Ovary (tissue), 3 donors: ENCODE data around the gene KRT8.

Experiments
- CTCF ChIP-seq, 3 donors: fragments of 450-650 bp in 2 of 3; fragments of 200-600 bp in 1 of 3; IDR thresholded peaks; one replicate each; pipeline versions ENCODE4 v1.5.1 to v1.8.0; 2016 to 2022; ENCODE audit warnings: antibody characterized with exemption in 3 of 3, mild to moderate bottlenecking in 1 of 3
- EP300 ChIP-seq: sonication (generic); formaldehyde crosslinking; IDR thresholded peaks from one replicate; pipeline ENCODE4 v1.6.1; 2017; ENCODE audit warnings: antibody characterized with exemption
- POLR2A ChIP-seq: fragments of 450-650 bp; IDR thresholded peaks from one replicate; pipeline ENCODE4 v1.6.1; 2017; ENCODE audit warnings: antibody characterized with exemption, mild to moderate bottlenecking, moderate library complexity
- donor health status: DM: no; HTN: no; CAD: no.

- TF ChIP-seq POLR2A (no peak), CTCF (IDR thresholded peaks at IDR 0.05) (no peak), EP300 (no peak)
Measured at GRCh38 chr12:52856787-52857186, 48.1 kb downstream of the KRT8 start.
